Heart left ventricle (tissue), 13 donors: ENCODE results near the gene EDRF1.

Experiments
- CTCF ChIP-seq, 12 donors: fragments of 200-600 bp; sonication (generic) in 4 of 12; IDR thresholded peaks; one replicate each; pipeline versions ENCODE4 v1.5.0 to v1.8.0; 2018 to 2022; ENCODE audit warnings: antibody characterized with exemption in 12 of 12, mild to moderate bottlenecking in 5 of 12
- POLR2A ChIP-seq, 2 donors: fragments of 450-650 bp; IDR thresholded peaks; one replicate each; pipeline ENCODE4 v1.6.1; 2017; ENCODE audit warnings: antibody characterized with exemption in 2 of 2, mild to moderate bottlenecking in 2 of 2, moderate library complexity in 2 of 2
- donor health status: ischemic (EF 13 %, LVEDD 7.1; RV severe dilation, severe dysfunction).
- donor health status: DM: no; HTN: yes; CAD: no.
- donor health status: DM: no; HTN: no; CAD: no.
- donor health status: ischemic (EF 25% LVEDD 6.9; RV normal size, moderate dysfunction).
- donor health status: ischemic (EF 25% LVEDD 5.7; RV mildly dilated, moderate dysfunction).
- donor health status: ischemic (EF 35%, LVEDD 5.7; RV mildly dilated, moderate dysfunction).
- donor health status: nonischemic (EF 11% LVEDD 7.7; RV severe dilation, severe dysfunction).
- donor health status: DM: yes; HTN: yes; CAD: no.
- donor health status: PGD.
- donor health status: ischemic (EF 29% LVEDD 5.4; RV normal size, mild dysfunction).
- donor health status: nonischemic (EF 23%, LVEDD 6.1; RV moderate dilation, normal function).

GRCh38 chr10:125684581-125684980 lies 34.9 kb upstream of the EDRF1 start:
- TF ChIP-seq CTCF (IDR thresholded peaks at IDR 0.05) (no peak), POLR2A (IDR thresholded peaks at IDR 0.05) (no peak)
